Testis (tissue), 3 donors: ENCODE results near the gene IFNL2. TPM values are rescaled to one million over a fixed set of nuclear protein-coding genes. Genes with fewer than 3 reads are reported as not detected.

ENCODE experiments used
- DNase-seq: peaks from one replicate; pipeline ENCODE4 v3.0.0-alpha.2; 2019
- H3K27ac ChIP-seq, 2 donors: fragments of 200-600 bp; sonication (generic); one replicate each; pipeline ENCODE4 v1.5.1; 2019
- H3K27me3 ChIP-seq: fragments of 200-600 bp; sonication (generic); one replicate; pipeline ENCODE4 v1.5.1; 2019
- H3K36me3 ChIP-seq: fragments of 200-600 bp; sonication (generic); one replicate; pipeline ENCODE4 v1.5.1; 2017; ENCODE audit warnings: low read depth; ENCODE audit errors: missing control alignments
- H3K4me1 ChIP-seq: fragments of 200-600 bp; sonication (generic); one replicate; pipeline ENCODE4 v1.5.1; 2019
- H3K4me3 ChIP-seq, 2 donors: fragments of 200-600 bp; sonication (generic); one replicate each; pipeline ENCODE4 v1.5.1; 2017 to 2019
- H3K9me3 ChIP-seq: fragments of 200-600 bp; sonication (generic); one replicate; pipeline ENCODE4 v1.5.1; 2017
- CTCF ChIP-seq, 3 experiments: fragments of 450-650 bp in 2 of 3; fragments of 200-600 bp in 1 of 3; sonication (generic) in 1 of 3; IDR thresholded peaks; one replicate each; pipeline ENCODE4 v1.5.1; 2016 to 2019; ENCODE audit warnings: antibody characterized with exemption in 3 of 3, mild to moderate bottlenecking in 2 of 3, moderate library complexity in 1 of 3
- POLR2A ChIP-seq: fragments of 450-650 bp; IDR thresholded peaks from one replicate; pipeline ENCODE4 v1.6.1; 2017; ENCODE audit warnings: antibody characterized with exemption, mild to moderate bottlenecking, moderate library complexity
- WGBS, 2 donors: methylation state at CpG; one replicate each; pipeline ENCODE4 v1.1.5; 2018; 5-methylcytosine and 5-hydroxymethylcytosine counted together
- intact Hi-C: fragments of 100-400 bp; cut with DNase I; formaldehyde crosslinking; loops from one replicate; pipeline ENCODE4 v1.15.1; 2023; ENCODE audit warnings: low total_unique reads
- polyA plus RNA-seq: library from polyadenylated mRNA; stranded (reverse); fragments of 350-450 nt; fragmentation: Illumina TruSeq; extraction: RNeasy Lipid Tissue Mini Kit (QIAGEN cat#74804); gene quantifications from one replicate; pipeline ENCODE4 v1.2.3, GENCODE V29; 2014; ENCODE audit warnings: low read depth, low replicate concordance; ENCODE audit not compliant: insufficient read depth
- total RNA-seq, 2 donors: library from RNA; depleted of rRNA; stranded (reverse); fragments of >200 nt; gene quantifications; one replicate each; pipeline ENCODE4 v1.2.3, GENCODE V29; 2016

IFNL2 gene
- total and polyA plus RNA-seq, 3 donors from 2014 or later = 0.43 TPM; not detected in 2

- 80 to 92% methylated on average over 5 to 61 of the region's 64 CpGs for WGBS, 2 donors
- no peaks in the 10 kb centered on the region for H3K36me3 ChIP-seq
- no peak for DNase-seq
- H3K27ac ChIP-seq = no peak overlapping the region
- TF ChIP-seq CTCF (IDR thresholded peaks at IDR 0.05) (no peak), POLR2A (no peak)
- H3K9me3 ChIP-seq = no peaks in the 10 kb centered on the region
- no peaks in the 10 kb centered on the region for H3K4me1 ChIP-seq
- H3K27me3 ChIP-seq = no peaks in the 10 kb centered on the region
- intact Hi-C loops = no loop called here
- peak overlapping the region in 1 of 2 donors; percentile 34 for H3K4me3 ChIP-seq
Measured at GRCh38 chr19:39314016-39314728, 46.0 kb downstream of the IFNL2 start.

- DNase-seq = no peak
- Histone ChIP-seq H3K27ac (no peak overlapping the region), H3K4me1 (no peaks in the 10 kb centered on the region), H3K27me3 (no peaks in the 10 kb centered on the region), H3K9me3 (no peaks in the 10 kb centered on the region), H3K36me3 (no peaks in the 10 kb centered on the region), H3K4me3 (no peak overlapping the region)
- intact Hi-C loops = no loop called here
- no peak for TF ChIP-seq CTCF (IDR thresholded peaks at IDR 0.05)
- TF ChIP-seq POLR2A = no peak
- 88 to 100% methylated on average over 1 of the region's 1 CpG for WGBS, 2 donors
Measured at GRCh38 chr19:39315933-39316332, 47.7 kb downstream of the IFNL2 start.

- intact Hi-C loops = no loop called here
- Histone ChIP-seq H3K9me3 (no peaks in the 10 kb centered on the region), H3K4me3 (no peak overlapping the region), H3K27me3 (no peaks in the 10 kb centered on the region), H3K27ac (no peak overlapping the region), H3K36me3 (no peaks in the 10 kb centered on the region), H3K4me1 (no peaks in the 10 kb centered on the region)
- TF ChIP-seq CTCF (IDR thresholded peaks at IDR 0.05) (no peak), POLR2A (no peak)
- WGBS, 2 donors = 91 to 92% methylated on average over 12 of the region's 12 CpGs
- no peak for DNase-seq
Measured at GRCh38 chr19:39316627-39317321, 48.6 kb downstream of the IFNL2 start.

- 95 to 96% methylated on average over 4 of the region's 4 CpGs for WGBS, 2 donors
- intact Hi-C loops = no loop called here
Measured at GRCh38 chr19:39317476-39317875, 49.3 kb downstream of the IFNL2 start.

More at GRCh38 chr19:39317476-39317875, 49.3 kb downstream of the IFNL2 start:
- no peak overlapping the region for H3K27ac ChIP-seq
- no peak overlapping the region for H3K4me3 ChIP-seq
- no peak for DNase-seq
- H3K27me3 ChIP-seq = no peaks in the 10 kb centered on the region
- no peaks in the 10 kb centered on the region for H3K36me3 ChIP-seq
- no peaks in the 10 kb centered on the region for H3K4me1 ChIP-seq
- no peak for TF ChIP-seq POLR2A
- no peak for TF ChIP-seq CTCF (IDR thresholded peaks at IDR 0.05)
- no peaks in the 10 kb centered on the region for H3K9me3 ChIP-seq
